ENCODE data around the gene AFF2. TPM values are rescaled to one million over a fixed set of nuclear protein-coding genes. Genes with fewer than 3 reads are reported as not detected.

Gene AFF2
- total and polyA plus RNA-seq, 4 donors: 1.2 to 13.0 (median 3.9) TPM

GRCh38 chrX:148610328-148610698 lies 109.9 kb downstream of the AFF2 start:
- Histone ChIP-seq H3K27ac (ENCODE audit: low read depth in 1 of 2, low read length in 1 of 2) (no peak overlapping the region), H3K27me3 (ENCODE audit: control insufficient read depth in 3 of 3, insufficient read depth in 3 of 3, low read length in 2 of 3) (no peaks in the 10 kb centered on the region), H3K4me1 (ENCODE audit: control insufficient read depth in 5 of 5, insufficient read depth in 5 of 5, low read length in 5 of 5) (no peaks in the 10 kb centered on the region), H3K4me3 (no peak overlapping the region), H3K9me3 (ENCODE audit: control insufficient read depth in 4 of 4, insufficient read depth in 3 of 4, low read length in 3 of 4) (no peaks in the 10 kb centered on the region), H3K36me3 (ENCODE audit: control insufficient read depth in 4 of 4, insufficient read depth in 4 of 4, low read length in 4 of 4) (no peaks in the 10 kb centered on the region), H3K9ac (ENCODE audit: insufficient read depth in 1 of 2, low read length in 2 of 2) (no peak overlapping the region)
- TF ChIP-seq, protein P1, sequence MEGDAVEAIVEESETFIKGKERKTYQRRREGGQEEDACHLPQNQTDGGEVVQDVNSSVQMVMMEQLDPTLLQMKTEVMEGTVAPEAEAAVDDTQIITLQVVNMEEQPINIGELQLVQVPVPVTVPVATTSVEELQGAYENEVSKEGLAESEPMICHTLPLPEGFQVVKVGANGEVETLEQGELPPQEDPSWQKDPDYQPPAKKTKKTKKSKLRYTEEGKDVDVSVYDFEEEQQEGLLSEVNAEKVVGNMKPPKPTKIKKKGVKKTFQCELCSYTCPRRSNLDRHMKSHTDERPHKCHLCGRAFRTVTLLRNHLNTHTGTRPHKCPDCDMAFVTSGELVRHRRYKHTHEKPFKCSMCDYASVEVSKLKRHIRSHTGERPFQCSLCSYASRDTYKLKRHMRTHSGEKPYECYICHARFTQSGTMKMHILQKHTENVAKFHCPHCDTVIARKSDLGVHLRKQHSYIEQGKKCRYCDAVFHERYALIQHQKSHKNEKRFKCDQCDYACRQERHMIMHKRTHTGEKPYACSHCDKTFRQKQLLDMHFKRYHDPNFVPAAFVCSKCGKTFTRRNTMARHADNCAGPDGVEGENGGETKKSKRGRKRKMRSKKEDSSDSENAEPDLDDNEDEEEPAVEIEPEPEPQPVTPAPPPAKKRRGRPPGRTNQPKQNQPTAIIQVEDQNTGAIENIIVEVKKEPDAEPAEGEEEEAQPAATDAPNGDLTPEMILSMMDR (IDR thresholded peaks at IDR 0.05; ENCODE audit: control extremely low read depth, extremely low read depth): no peak
- DNase-seq (no peak), ATAC-seq (ENCODE audit: insufficient read depth, low FRiP score) (no peak)
- WGBS, 2 donors: 34 to 58% methylated on average over 3 of the region's 3 CpGs

GRCh38 chrX:148611993-148612392 lies 111.6 kb downstream of the AFF2 start:
- Histone ChIP-seq H3K9ac (ENCODE audit: insufficient read depth in 1 of 2, low read length in 2 of 2) (no peak overlapping the region), H3K9me3 (ENCODE audit: control insufficient read depth in 4 of 4, insufficient read depth in 3 of 4, low read length in 3 of 4) (no peaks in the 10 kb centered on the region), H3K27me3 (ENCODE audit: control insufficient read depth in 3 of 3, insufficient read depth in 3 of 3, low read length in 2 of 3) (no peaks in the 10 kb centered on the region), H3K4me3 (no peak overlapping the region), H3K27ac (ENCODE audit: low read depth in 1 of 2, low read length in 1 of 2) (no peak overlapping the region), H3K4me1 (ENCODE audit: control insufficient read depth in 5 of 5, insufficient read depth in 5 of 5, low read length in 5 of 5) (no peaks in the 10 kb centered on the region), H3K36me3 (ENCODE audit: control insufficient read depth in 4 of 4, insufficient read depth in 4 of 4, low read length in 4 of 4) (no peaks in the 10 kb centered on the region)
- DNase-seq (no peak), ATAC-seq (ENCODE audit: insufficient read depth, low FRiP score) (no peak)
- WGBS, 2 donors: 69 to 75% methylated on average over 2 of the region's 2 CpGs
- TF ChIP-seq, protein P1 (IDR thresholded peaks at IDR 0.05; ENCODE audit: control extremely low read depth, extremely low read depth): no peak

GRCh38 chrX:148612431-148612830 lies 112.0 kb downstream of the AFF2 start:
- H3K4me1 ChIP-seq (ENCODE audit: control insufficient read depth in 5 of 5, insufficient read depth in 5 of 5, low read length in 5 of 5): no peaks in the 10 kb centered on the region
- ATAC-seq (ENCODE audit: insufficient read depth, low FRiP score): no peak
- WGBS, 2 donors: 40 to 71% methylated on average over 2 of the region's 2 CpGs

GRCh38 chrX:148613636-148614035 lies 113.2 kb downstream of the AFF2 start:
- no peak for DNase-seq

More at GRCh38 chrX:148612431-148612830, 112.0 kb downstream of the AFF2 start:
- H3K4me3 ChIP-seq: no peak overlapping the region
- H3K27me3 ChIP-seq (ENCODE audit: control insufficient read depth in 3 of 3, insufficient read depth in 3 of 3, low read length in 2 of 3): no peaks in the 10 kb centered on the region
- no peak overlapping the region for H3K9ac ChIP-seq (ENCODE audit: insufficient read depth in 1 of 2, low read length in 2 of 2)
- H3K36me3 ChIP-seq (ENCODE audit: control insufficient read depth in 4 of 4, insufficient read depth in 4 of 4, low read length in 4 of 4): no peaks in the 10 kb centered on the region
- no peak overlapping the region for H3K27ac ChIP-seq (ENCODE audit: low read depth in 1 of 2, low read length in 1 of 2)
- DNase-seq: no peak
- no peaks in the 10 kb centered on the region for H3K9me3 ChIP-seq (ENCODE audit: control insufficient read depth in 4 of 4, insufficient read depth in 3 of 4, low read length in 3 of 4)
- TF ChIP-seq, protein P1 (IDR thresholded peaks at IDR 0.05; ENCODE audit: control extremely low read depth, extremely low read depth): no peak

More at GRCh38 chrX:148613636-148614035, 113.2 kb downstream of the AFF2 start:
- no peaks in the 10 kb centered on the region for H3K36me3 ChIP-seq (ENCODE audit: control insufficient read depth in 4 of 4, insufficient read depth in 4 of 4, low read length in 4 of 4)
- TF ChIP-seq, protein P1 (IDR thresholded peaks at IDR 0.05; ENCODE audit: control extremely low read depth, extremely low read depth): no peak
- no peaks in the 10 kb centered on the region for H3K4me1 ChIP-seq (ENCODE audit: control insufficient read depth in 5 of 5, insufficient read depth in 5 of 5, low read length in 5 of 5)
- no peaks in the 10 kb centered on the region for H3K27me3 ChIP-seq (ENCODE audit: control insufficient read depth in 3 of 3, insufficient read depth in 3 of 3, low read length in 2 of 3)
- no peak overlapping the region for H3K4me3 ChIP-seq
- no peak for ATAC-seq (ENCODE audit: insufficient read depth, low FRiP score)
- no peak overlapping the region for H3K27ac ChIP-seq (ENCODE audit: low read depth in 1 of 2, low read length in 1 of 2)
- H3K9me3 ChIP-seq (ENCODE audit: control insufficient read depth in 4 of 4, insufficient read depth in 3 of 4, low read length in 3 of 4): no peaks in the 10 kb centered on the region
- 53 to 84% methylated on average over 4 of the region's 4 CpGs for WGBS, 2 donors
- H3K9ac ChIP-seq (ENCODE audit: insufficient read depth in 1 of 2, low read length in 2 of 2): no peak overlapping the region
